Lung microvascular endothelial cell (primary cell): ENCODE data around the gene CGNL1. TPM values are rescaled to one million over a fixed set of nuclear protein-coding genes. Genes with fewer than 3 reads are reported as not detected.

ENCODE experiments used
- DNase-seq, 2 donors: peaks; one replicate each; pipeline versions ENCODE4 v3.0.0 to v3.0.0-alpha.2; 2010; ENCODE audit warnings: low read depth in 2 of 2
- total RNA-seq: library from RNA; depleted of rRNA; stranded (reverse); fragments of >200 nt; gene quantifications from 2 replicates; pipeline ENCODE4 v1.2.1, GENCODE V29; 2014

Gene CGNL1
- total RNA-seq, 1 donor from 2014 or later, result 38.3 TPM

DNA sequence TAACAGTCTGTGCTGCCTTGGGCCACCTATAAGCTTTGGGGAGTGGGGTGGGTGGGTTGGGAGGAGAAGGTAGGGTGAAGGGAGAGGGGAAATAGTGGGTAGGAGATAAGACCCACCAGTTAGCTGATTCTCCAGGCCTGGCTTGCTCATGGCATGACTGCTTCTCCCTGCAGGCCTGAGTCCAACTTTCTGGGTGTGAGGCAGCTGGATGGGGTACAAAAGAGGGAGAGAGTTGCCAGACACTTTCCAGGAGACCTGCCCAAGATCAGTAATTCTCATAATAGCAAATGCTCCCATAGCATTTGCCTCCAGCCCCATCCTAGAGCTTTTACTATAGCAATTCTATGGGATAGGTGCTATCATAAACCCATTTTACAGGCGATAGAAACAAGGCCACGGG is 7.7 kb downstream of the CGNL1 start:
- DNase-seq, result no peak

DNA sequence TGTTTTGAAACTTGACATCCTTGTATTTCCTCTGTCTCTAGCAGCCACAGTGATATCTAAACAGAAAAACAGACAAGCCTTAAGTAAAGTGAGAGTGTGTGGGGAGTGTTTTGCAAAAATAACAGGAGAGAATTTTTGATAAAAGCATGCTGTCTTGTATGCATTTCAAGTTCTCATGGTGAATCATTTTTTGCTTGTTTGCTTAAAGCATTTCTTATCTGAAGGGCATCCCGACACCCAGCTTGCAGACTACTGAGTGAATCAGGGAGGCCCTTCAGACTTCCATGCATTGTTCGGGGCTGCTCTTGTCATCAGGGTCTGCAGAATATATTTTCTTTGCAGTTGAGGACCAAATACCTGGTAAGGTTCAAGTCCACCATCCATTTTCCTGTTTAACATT is 8.5 kb downstream of the CGNL1 start:
- DNase-seq, result peak in 1 of 2 donors; percentile 28

DNA sequence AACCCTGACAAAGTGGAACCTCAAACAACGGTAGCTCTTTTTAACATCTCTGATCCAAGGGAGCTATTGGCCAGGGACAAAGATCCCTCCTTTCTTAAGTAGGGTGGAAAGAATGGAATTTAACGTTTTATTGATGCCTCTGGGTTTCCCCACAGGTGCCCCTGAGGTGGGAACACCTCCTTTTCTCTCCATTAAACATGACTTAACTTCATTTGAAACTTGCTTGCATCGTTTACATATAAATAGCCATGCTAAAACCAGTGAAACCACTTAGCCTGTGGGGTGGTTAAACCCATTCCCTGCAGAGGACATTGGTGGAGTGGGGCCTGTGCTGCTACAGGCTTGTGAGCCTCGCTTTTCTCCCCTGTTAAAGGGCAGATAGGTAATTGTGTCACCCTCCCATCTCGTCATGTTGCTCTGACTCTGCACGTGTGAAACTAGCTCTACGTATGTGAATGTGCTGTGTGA is 9.7 kb downstream of the CGNL1 start:
- DNase-seq, result no peak

DNA sequence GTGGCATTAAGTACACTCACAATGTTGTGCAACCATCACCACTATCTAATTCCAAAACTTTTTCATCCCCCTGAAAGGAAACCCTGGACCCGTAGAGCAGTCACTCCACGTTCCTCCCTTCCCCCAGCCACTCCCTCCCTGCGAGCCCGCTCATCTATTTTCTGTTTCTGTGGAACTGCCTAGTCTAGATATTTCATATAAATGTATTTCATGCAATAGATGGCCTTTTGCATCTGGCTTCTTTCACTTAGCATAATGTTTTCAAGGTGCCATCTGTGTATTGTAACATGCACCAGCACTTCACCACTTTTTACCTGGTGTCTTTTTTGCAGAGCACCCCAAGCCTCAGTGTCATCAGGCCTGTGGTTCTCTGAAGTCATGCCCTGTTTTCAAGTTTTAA is 10.7 kb downstream of the CGNL1 start:
- no peak for DNase-seq

DNA sequence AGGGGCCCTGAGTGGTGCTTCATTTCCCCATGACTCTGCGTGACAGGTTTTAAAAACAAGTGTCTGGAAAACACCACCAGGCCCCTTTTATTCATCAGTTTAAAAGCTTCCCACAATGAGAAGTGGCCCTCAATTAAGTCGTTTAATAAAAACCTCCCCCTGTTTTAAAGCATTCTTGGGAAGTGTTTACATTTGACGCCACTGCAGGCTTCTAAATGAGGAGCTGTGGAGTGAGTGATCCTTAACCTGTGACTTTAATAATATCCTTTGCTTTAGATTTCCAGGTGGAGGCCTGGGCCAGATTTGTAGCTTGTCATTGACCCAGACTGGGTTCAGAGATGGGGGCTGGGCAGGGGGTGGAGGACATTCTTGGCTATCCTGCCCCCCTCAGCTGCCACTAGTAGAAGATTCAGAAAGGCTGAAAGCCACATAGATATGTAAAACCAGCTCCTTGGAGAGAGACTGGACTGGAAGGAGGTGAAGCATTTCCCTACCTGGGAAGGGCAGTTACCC is 11.3 kb downstream of the CGNL1 start:
- no peak for DNase-seq

DNA sequence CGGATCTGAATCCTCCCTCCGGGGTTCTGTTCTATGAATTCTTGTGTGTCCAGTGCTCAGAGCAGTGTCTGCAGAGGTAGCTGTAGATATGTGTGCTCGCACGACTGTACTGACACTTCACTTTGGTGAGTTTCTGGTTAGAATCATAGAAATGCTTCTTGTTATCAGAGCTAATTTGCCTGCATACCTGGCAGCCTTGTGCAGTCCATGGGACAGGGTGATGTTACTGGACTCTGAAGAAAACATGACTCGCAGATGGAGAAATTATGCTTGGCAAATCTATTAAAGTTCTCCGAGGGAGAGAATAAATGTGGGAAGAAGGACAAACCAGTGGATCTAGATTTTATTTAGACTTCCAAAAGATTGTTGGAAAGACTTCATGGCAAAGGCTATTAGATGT is 12.2 kb downstream of the CGNL1 start:
- no peak for DNase-seq

DNA sequence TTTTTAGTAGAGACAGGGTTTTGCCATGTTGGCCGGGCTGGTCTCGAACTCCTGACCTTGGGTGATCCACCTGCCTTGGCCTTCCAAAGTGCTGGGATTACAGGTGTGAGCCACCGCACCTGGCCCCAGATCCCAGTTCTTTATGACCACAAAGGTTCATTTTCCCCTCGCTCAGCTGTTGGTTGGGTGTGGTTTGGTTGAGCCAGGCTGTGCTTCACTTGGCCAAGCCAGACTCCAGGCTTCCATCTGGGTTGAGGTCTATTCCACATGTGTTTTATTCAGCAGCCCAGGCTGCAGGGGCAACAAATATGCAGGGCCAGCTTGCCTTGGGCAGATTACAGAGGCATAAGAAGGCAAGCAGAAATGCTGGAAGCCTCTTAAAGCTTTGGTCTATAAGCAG is 13.7 kb downstream of the CGNL1 start:
- DNase-seq, result no peak

DNA sequence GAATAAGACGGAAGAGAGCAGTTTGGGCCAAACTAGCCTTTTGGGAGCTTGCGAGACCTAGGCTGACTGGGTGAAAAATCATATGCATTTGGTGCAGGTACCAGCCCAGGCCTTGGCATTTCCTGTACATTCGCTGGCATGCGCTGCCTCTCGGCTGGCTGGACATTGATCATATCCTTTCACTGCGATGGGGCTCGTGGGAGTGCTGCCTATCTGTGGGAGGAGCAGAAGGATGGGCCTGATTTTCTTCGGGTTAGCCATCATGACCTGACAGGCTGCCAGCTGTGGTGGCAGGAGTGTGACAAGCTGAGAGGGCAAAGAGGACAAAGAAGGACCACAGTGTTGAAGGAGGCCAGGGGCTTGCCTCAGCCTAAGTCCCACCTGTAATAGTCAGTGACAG is 14.3 kb downstream of the CGNL1 start:
- no peak for DNase-seq

DNA sequence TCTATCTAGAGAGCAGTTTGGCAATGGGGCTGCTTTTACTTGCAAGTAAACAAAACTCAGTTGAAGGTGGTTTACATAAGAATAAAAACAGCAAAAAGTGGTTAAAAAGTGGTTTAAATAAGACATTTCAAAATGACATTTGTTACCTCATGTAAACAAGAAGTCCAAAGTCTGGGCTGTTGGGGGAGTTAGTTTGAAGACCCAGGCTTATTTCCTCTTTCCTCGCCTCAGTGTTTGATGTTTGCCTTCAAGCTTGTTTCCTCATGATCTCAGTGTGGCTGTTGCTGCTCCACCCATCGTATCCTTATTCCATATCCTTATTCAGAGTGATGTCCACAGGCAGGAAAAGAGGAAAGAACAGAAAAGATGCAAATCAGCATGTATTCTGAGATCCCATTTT is 15.2 kb downstream of the CGNL1 start:
- DNase-seq, result no peak

DNA sequence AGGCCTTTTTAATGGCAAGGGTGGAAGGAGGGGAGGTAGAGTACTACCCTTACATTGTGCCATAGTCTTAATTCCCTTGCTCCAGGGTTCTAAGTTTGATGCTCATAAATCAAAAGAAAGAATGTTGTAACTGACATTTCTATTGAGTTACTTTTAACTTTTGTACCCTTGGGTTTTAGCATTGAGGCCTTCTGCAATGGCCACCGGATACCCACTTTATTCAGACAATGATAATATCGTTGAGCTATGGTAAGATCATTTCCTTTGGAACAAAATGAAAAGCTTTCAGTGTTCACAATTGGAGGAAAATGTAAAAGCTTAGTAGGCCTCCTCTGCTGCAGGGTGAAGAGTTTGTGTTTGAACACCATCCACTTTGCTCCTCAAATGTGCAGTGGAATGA is 16.8 kb downstream of the CGNL1 start:
- DNase-seq, result peak; percentile 72 to 73

DNA sequence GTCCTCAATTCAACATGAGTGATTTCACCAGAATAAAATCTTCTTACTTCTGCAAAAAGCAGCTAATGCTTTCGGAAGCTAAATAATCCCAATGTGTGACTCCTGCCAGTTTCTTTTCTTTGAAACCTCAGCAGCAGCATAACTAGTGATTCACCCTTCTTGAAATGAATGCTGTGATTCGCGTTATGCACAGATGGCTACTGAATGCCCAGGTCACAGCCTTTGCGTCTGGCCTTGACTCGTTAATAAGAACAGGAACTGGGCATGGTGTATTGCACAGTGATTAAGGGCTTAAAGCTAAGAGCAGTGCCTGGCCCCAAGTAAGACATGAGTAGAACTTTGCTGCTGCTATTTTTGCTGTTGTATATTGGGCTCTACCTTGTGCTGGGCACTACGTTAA is 19.0 kb downstream of the CGNL1 start:
- DNase-seq, result peak in 1 of 2 donors; percentile 88

DNA sequence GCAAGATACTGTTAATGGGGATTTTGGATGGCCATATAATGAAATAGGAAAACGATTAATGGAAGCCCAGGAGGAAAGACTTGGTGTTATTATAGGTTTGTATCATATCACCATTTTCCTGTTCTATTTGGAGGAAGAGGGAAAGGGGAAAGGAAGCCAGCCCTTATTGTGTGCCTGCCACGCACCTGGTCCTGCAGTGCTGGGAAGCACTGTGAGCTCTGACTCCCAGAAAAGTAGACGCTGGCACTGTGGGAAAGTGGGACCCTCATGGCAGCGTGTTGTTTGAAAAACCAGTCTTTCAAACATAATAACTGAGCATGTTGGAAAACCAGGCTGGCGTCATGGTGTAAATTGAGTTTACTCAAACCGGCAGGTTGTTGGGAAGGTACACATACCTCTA is 22.0 kb downstream of the CGNL1 start:
- DNase-seq, result peak in 1 of 2 donors; percentile 59

DNA sequence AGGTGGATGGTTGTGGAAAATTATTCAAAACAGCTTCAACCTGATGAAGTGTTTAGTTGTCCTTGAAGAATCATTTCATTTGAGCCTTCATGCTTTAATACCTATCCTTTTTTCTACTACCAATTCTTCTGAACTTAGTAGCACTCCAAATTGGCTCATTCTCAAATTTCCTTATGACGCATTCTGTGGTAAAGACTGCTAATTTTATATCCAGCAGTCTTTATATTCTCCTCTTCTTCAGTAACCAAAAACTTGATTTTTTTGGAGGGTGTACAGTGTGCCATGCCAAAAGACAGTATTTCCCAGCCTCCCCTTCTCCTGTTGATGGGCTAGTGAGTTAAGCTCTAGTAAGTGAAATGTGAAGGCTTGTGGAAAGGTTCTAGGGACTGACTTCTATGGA is 25.2 kb downstream of the CGNL1 start:
- DNase-seq, result no peak

DNA sequence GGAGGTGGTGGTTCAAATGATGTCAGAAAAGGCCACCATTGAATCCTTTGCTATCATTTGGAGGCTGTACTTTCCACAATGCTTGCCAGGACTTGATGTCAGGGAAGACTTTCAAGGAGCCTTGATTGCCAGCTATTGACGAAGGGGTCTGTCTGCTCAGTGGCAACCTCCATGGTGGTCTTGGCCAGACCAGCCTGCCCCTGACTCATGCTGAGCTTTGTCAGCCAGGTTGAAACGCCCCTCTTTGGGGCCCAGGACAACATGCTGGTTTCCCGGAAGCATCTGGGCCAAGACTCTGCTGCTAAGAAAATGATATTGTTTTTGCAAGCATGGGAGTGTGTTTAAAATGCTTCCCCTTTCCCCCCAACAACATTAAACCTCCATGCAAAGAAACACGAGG is 26.7 kb downstream of the CGNL1 start:
- no peak for DNase-seq

DNA sequence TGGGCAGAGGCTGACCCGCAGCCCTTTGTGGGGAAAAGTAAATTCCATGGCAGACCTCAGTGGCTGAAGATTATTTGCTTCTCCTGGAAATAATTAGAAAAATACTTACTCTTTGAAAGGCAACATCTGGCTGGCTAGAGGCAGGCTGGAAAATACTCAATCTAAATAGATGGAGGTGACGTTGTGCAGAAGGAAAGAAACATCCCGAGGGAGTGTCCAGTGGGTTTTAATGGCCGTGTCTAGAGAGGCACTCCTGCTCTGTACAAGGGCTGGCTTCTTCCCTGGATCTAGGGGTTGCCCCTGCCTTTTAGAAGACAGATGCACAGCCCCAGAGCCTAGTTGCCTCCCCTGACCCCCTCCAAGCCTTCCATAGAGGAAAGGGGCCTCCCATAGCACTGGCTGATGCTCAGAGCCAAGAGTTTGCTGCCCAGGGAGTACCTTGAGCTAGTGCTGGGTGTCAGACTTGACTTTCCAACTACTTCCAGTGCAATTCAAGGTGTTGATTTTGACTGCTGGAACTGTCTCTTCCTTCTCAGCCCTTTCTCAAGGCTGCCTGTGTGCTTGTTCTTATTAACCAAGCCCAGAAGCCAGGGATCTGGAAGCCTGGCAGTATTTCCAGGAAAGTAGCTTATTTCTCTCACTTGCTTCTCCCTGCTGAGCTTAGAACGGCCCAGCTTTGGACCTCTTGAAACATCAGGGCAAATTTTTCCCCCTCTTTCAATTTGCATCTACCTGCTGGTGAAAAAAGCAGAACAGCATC is 27.4 kb downstream of the CGNL1 start:
- no peak for DNase-seq

DNA sequence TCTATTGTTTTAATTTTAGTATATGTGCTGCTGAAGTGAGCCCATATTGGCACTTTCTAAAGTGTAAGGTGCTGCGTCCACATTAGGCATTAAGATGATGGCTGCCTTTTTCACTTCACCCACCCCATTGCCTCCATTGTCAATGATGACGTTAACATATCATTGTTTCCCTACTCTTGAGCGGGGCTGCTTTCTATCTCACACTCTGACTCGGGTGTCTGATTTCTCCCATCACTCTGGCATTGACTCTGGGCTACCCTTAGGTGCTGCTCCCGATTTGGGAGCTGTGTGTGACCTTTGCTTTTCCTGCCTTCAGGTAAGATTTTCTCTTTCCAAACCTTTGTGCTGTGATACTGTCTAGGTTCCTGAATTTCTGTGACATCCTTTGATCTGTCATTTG is 28.8 kb downstream of the CGNL1 start:
- DNase-seq, result no peak

DNA sequence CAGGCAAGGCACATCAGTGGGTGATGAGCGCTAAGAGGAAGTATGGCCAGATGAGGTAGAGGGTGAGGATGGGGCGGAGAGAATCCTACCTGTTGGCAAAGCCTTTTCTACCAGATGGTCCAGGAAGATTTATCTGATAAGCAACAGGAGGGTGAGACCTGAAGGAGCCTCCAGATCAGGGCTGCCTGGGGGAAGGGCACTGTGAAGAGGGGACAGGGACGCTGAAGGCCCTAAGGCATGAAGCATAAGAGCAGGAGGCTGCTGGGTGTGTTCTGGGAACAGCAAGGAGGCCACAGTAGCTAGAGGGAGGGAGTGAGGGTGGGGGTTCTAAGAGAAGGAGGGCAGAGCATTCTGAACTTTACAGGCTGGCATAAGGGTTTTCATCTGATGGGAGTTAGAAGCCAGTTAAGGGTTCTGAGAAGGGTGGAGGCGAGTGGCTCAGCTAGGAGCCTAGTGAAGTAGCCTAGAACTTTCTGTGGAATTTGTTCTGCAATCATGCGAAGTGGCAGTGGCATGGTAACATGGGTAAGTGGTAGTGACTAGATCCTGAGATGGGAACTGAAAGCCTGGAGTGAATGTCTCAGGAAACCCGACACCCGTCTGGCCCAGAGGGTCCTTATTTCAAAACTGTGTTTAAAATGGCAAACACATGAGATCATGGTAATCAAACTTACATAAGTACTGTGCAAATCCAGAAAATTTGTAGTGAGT is 29.9 kb downstream of the CGNL1 start:
- DNase-seq, result no peak

DNA sequence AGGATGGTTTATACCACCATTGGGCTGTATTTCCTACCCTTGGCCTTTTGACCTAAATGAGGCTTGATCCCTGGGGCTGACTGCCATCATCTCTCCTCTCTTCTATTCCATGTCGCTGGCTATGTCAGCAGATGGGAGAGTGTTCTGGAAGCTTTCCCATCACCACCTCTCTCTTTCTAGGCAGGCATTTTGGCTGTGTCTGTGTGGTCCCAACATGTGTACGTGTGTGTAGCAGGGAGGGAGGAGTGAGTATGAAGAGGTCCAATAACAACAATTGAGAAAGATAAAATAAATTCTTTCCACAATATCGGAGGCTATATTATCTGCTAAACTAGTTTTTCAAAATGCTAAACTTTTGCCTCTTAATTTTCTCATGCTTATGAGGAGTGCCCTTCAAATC is 34.1 kb downstream of the CGNL1 start:
- DNase-seq, result no peak

DNA sequence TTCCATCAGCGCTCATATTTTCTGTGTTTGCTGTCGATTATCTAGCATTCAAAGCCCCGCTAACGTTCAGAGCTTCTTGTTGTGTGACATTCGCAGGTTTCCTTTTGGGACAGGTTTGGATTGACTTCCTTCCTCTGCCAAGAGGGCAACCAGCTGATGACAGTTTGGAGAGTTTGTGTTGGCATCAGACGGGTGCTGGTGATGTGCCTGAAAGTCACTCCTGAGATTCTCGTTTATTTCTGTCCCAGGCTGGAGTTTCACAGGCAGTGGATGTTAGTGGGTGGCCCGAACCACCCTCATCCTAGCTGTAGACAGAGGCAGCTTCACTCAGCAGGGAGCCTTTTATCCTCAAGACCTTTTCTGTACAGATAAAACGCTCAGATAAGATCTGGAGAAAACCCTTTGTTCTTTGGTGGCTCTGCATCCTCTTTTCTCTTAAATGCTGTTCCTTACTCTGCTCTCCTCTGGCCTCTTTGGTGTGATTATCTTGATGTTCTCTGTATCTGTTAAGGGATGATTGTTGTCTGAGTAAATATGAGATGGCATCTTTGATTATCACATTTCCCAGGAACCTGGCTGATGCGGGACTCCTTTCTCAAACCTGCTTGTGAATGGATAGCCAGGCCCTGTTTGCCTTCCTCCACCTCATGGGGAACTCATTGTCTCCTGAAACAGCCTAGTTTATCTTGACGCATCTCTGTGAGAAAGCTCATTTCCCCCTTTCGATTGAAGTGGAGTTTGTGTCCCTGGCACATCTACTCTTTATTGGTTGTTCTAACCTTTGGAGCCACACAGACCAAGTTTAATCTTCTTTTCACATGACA is 35.9 kb downstream of the CGNL1 start:
- DNase-seq, result peak in 1 of 2 donors; percentile 54

DNA sequence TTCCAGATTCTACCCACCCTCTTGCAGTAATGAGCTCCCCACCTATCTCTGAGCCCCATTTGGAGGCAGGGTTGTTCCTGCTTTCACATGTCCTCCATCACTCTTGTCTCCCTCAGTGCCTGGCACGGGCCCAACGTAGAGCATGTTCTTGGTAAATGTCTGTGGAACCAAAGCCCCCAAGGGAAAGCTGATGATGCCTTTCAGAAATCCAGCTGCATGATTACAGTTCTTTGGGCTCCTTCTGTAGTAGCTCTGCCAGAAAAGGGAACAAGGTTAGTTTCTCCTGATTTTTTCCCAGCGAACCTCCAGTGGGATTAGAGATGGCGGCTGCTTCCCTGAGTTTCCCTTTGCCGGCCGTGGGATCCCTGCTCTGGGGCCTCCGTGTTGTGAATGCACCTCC is 39.3 kb downstream of the CGNL1 start:
- no peak for DNase-seq

DNA sequence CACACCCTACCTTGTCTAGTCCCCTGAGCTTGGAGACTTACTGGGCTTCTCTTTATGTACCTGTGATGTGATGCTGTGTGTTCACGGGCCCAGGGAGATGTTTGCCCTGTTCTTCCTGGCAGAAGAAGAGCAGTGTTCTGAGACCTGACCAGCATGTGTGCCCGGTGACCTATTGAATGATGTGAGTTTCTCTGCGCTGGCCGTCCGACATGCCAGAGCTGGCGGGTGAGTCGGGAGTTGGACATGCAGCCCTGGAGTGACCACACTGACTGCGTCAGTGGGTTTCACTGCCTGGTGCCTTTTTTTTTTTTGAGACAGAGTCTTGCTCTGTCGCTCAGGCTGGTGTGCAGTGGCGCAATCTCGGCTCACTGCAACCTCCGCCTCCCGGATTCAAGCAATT is 42.3 kb downstream of the CGNL1 start:
- no peak for DNase-seq

DNA sequence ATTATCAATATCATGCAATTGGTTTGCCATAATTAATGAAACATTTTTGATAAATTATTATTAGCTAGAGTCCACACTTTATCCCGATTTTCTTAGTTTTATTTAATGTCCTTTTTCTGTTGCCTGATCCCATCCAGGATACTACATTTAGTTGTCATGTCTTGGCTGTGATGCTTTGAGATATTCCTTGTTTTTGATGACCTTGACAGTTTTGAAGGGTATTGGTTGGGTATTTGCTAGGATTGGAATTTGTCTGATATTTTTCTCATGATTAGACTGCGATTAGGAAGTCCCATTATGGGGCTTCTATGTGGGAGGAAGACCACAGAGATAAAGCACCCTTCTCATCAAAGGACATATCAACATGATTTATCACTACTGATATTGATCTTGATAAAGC is 43.0 kb downstream of the CGNL1 start:
- no peak for DNase-seq
